Stimulated activated CD8-positive, alpha-beta memory T cell treated with anti-CD3 and anti-CD28 coated beads, Interleukin-12 subunit alpha, Interleukin-12 subunit beta, amount 100 ng/mL, for 24 hours (primary cell): ENCODE measurements around the gene CBARP.
"Not testable (repeated sequence)": the region's sequence is repeated elsewhere in the genome, so short reads cannot be mapped to it uniquely, and the experiment has no call there.

Source experiments
- DNase-seq: peaks from one replicate; pipeline ENCODE4 v3.0.0-alpha.2; 2020; ENCODE audit errors: extremely low read depth

The CBARP gene

GRCh38 chr19:1252821-1253513 lies 15.2 kb upstream of the CBARP start:
- DNase-seq = no peak

DNA sequence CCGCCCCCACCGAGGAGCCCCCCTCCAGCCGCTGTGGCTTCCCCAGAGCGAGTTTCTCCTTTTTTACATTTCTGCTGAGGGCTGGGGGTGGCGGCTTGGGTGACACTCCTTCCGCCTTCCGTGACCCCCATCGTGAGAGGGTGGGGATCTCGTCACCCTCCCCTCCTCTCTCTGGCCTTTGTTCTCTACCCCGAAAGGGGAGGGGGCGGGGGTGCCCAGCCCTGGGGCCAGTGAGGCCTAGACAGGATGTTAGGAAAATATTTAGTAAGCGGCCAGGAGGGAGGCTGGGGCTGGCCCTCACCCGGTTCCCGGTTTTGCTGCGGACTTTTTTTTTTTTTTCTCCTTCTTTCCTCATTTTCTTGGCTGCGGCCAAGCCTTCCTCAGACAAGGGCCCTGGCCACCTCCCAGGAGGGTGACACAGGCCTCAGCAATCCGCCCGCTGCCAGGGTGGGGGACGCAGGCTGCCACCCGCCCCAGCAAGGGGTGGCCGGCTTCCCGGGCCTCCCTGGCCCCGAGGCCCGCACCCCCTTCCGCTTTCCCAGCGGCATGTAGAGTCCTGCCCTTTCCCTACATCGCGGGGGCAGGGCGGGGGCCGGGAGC lies 14.5 kb upstream of the CBARP start:
- DNase-seq = no peak

GRCh38 chr19:1251330-1252220 lies 13.8 kb upstream of the CBARP start:
- DNase-seq = no peak

DNA sequence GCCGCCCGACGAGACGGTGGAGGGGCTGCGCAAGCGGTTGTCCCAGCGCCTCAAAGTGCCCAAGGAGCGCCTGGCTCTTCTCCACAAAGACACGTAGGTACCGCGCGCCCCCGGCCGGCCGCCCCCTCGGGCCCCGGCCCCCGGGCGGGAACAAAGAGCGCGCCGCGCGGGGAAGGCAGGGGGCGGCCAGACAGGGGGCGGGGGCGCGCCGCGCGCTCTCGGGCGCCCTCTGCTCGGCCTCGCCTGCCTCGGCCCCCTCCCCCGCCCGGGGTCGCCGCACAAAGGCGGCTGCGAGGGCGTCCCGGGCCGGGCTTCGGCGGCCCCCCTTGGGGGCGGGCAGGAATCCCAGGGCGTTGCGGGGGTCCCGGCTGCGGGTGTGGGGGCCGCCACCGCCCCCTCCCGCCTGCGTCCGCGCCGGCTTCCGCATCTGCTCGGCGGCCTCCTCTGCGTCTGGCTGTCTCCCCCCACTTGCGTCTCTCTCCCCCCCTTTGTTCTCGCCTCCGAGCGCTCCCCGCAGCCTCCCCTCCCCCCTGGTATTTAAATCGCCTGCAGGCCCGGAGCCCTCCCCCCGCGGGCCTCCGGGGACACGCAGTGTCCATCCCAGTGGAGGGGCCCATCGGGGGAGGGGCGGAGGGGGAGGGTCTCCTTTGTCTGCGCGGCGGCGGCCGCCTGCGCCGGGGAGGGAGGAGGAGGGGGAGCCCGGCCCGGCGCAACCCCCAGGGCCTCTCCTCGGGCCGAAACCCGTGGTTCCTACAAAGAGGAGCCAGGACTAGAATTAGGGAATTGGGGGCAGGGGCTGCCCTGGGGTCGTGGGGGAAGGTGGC lies 12.8 kb upstream of the CBARP start:
- DNase-seq = no peak

DNA sequence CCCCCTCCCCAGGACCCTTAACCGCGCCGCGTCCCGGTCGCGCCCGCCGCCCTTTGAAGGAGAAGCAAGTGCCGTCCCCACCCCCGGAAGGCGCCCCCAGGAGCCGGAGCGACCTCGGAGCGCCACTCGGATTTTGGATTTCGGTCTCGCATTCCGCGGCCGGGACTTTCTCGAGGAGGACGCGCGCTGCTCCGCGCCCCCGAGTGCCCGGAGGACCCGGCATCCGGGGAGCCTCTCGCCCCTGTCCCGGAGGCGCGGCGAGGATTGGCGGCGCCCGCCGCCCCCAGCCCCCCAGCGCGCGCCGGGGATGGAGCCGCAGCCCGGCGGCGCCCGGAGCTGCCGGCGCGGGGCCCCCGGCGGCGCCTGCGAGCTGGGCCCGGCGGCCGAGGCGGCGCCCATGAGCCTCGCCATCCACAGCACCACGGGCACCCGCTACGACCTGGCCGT lies 12.2 kb upstream of the CBARP start:
- DNase-seq = no peak

DNA sequence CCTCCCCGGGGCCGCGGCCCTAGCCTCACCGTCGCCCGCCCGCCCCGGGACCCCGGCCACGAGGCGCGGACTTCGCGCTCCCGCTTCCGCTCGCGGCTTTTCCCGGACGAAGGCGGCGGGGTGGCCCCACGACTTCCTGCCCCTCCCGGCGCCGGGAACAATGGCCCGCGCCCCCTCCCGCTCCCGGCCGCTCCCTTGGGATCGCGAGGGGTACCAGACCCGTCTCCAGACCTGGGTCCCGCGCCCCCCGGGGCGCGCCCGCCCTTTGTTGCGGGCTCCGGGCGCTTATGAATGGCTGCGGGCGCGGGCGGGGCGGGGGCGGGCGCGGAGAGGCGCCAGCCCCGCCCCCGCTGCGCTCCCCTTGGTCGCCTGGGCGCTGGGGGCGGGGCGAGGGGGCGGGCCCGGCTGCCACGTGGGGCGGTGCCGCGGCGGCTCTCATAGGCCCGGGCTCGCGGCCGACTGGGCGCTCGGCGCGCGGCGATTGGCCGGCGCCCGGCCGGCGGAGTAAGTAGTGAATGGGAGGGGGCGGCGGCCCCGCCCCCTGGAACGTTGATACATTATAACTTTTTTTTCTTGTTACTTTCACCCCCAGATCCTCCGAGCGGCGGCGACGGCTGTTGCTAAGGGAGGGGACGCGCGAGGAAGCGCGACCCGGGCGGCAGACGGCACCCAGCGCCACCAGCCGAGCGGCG lies 11.6 kb upstream of the CBARP start:
- DNase-seq = peak; percentile 83

DNA sequence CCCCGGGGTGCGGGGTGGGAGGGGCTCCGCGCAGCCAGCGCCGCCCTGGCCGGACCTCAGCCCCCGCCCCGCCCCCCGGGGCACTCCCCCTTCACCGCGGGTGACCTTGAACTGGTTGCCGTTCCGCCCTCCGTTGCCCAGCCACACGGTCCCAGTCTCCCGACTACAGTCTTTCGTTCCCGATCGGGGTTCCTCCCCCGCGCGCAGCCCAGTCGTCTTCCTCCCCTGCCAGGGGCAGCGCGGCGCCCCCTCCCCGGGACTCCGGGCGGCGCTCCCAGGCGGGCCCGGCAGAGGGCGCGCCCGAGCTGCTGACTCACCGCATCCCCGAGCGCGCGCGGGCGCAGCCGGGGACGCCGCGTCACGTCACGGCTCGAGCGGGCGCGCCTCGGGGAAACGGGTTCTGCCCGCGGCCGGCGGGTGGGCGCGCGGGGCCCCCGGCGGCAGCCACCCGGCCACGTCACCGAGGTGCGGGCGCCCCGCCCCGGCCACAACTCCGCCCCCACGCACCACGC lies 11.0 kb upstream of the CBARP start:
- DNase-seq = no peak

DNA sequence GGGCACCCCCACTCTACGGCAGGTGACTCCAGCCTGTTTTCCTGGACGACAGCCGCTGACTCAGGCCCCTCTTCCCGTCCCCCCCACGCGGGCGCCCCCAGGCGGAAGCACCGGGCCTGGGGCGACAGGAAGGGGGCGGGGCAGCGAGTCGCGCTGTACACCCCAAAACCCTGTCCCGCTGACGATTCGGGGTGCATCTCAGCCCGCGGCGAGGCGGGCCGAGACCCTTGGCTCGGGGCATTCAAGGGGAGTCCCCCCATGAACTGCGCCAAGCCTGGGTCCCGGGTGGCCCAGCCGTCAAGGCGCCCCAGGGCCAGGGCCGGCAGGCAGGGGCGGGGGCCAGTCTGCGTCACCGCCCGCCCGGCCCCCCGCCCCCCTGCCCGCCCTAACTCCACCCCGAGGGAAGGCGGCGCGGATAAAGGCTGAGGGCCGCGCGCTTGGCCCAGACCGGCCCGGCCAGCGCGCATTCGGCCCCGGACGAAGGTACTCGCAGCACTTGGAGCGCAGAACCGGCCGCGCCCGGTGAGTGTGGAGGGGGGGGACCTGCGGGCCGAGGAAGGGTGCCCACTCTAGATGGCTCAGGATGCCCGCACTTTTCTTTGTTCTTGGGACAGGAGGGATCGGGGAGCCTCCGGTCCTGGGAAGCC lies 10.5 kb upstream of the CBARP start, which contains the start of gene MIDN:
Gene MIDN, plus strand, starts transcription at position 445 of the 647 bp plus-strand sequence. CDS start 1,714 bp downstream, outside the sequence.
- DNase-seq = no peak

- DNase-seq = no peak
These were observed 9.9 kb upstream of the CBARP start for GRCh38 chr19:1247748-1248138.

DNA sequence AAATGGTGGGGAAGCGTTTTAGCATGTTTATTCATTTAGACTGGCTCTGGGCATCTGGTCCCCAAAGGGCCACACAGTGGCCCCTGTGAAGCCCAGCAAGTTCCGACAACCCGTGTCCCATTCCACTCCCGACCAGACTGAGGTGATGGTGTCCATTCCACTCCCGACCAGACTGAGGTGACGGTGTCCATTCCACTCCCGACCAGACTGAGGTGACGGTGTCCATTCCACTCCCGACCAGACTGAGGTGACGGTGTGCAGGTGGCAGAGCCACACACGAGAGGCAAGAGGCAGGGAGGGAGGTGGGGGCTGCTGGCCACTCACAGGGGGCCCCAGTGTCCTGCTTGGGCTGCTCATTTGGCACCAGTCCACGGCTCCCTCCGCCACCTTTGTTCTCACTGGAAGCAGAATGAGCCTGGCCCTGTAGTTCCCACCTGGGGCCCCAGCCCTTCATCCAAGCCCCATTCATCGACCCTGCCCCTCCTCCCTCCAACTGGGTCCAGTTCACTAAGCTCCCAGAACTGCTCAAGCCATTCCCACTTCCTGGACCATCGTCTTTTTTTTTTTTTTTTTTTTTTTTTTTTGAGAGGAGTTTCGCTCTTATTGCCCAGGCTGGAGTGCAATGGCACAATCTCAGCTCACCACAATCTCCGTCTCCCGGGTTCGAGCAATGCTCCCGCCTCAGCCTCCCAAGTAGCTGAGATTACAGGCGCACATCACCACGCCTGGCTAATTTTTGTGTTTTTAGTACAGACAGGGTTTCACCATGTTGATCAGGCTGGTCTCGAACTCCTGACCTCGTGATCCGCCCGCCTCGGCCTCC lies 8.7 kb upstream of the CBARP start:
- DNase-seq = not testable (repeated sequence)

DNA sequence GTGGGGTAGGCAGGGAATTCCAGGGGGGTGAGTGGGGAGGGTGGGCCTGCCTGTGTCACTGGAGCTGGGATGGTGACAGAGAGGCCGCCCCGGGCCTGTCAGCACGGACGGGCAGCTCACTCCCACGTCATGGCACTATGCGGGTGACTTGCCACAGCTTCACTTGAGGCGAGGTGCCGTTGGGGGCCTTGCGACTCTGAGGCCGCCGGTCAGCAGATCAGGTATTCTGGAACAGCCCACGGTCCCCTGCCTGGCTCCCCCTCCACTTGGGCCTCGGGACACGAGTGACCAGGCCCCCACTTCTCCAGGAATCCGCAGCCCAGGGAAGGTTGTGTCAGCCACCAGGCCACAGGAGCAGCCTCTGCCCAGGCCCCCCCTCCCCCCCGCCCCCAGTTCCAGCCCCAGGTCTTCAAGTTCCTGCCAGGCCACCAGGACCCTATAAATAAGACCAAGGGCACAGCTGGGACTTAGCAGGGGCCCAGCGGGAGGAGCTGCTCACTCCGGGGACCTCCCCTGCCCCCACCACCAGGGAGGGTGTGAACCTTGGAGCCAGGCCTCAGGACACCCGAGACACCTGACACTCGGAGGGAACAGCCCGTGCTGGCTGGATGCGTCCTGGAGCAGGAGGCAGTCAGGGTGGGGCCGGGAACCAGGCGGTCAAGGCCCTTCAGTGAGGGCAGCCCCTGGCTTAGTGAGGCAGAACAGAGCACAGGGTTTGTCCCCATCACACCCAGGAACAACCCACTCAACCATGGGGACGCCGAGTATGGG lies 7.9 kb upstream of the CBARP start:
- DNase-seq = no peak

DNA sequence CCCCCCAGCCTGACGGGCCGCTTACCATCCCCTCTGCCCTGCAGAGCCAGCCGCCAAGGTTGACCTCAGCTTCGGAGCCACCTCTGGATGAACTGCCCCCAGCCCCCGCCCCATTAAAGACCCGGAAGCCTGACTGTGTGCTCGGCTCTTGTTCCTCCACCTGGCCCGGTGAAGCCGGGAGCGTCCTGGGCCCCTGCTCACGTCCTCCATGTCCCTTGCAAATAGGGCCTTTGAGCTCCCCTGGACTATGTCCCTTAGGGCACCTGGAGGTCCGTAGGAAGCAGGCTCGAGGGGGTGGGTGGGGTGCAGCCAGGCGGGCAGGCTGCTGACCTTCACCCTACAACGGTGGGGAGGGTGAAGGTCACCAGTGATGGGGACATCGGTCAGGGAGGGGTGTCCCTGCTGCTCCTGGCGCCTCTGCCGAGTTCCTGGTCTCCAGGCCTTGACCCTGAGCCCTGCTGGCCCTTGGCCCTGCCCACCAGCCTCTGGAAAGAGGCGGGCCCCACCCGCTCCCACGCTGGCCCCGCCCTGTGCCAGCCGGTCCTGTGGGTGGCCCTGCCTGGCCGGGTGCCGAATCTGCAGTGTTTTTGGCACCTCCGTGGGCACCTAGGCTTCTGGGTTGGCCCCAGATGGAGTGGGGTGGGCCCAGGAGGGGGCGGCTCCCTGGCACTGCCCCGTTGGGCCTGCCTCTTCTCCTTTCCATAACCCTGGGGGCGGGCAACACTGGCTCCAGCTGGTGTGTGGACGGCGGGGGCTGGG lies 7.1 kb upstream of the CBARP start:
- no peak for DNase-seq

DNA sequence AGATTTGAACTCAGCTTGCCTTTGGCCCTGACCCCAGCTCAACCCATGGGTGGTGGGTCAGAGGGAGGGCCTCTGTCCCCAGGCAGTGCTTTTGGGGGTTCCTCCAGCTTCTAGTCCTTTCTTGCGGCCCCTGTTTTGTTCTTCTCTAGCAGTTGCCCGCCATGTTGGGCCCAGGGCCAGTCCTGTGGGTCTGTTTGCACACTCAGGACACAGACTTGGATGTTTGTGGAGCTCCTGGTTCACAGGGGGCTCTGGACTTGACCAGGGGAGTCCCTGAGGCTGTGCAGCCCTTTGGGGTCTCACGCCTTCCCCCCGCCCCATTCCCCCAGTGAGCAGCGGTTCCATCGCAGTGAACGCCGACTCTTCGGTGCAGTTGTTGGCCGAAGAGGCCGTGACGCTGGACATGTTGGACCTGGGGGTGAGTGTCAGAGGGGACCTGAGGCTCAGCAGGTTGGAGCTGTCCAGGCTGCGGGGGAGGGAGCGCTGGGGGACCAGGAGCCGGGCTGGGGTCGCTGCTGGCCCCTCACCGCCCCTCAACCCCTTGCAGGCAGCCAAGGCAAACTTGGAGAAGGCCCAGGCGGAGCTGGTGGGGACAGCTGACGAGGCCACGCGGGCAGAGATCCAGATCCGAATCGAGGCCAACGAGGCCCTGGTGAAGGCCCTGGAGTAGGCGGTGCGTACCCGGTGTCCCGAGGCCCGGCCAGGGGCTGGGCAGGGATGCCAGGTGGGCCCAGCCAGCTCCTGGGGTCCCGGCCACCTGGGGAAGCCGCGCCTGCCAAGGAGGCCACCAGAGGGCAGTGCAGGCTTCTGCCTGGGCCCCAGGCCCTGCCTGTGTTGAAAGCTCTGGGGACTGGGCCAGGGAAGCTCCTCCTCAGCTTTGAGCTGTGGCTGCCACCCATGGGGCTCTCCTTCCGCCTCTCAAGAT lies 6.2 kb upstream of the CBARP start:
- no peak for DNase-seq

DNA sequence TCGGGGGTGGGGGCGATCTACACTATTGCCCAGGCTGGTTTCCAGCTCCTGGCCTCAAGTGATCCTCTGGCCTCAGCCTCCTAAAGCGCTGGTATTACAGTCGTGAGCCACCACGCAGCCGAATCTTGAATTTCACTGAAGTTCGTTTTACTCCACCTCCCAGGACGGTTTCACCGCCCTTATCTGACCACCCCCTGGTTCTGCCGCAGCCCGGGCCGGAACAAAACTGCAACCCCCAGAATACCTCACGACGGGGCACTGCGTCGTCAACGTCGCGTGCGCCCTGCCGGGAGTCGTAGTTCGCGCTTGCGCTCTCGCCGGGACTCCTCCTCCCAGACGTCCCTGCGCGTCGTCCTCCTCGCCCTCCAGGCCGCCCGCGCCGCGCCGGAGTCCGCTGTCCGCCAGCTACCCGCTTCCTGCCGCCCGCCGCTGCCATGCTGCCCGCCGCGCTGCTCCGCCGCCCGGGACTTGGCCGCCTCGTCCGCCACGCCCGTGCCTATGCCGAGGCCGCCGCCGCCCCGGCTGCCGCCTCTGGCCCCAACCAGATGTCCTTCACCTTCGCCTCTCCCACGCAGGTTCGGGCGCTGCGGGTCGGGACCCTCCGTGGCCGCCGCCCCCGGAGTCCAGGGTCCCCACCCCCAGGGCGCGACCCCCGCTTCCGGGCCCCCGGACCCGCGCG lies 3.8 kb upstream of the CBARP start, which contains the start of gene ATP5F1D:
Gene ATP5F1D, plus strand, starts transcription at position 335 of the 679 bp plus-strand sequence. Its CDS starts 100 bp downstream, at position 435.
- DNase-seq = peak; percentile 79

DNA sequence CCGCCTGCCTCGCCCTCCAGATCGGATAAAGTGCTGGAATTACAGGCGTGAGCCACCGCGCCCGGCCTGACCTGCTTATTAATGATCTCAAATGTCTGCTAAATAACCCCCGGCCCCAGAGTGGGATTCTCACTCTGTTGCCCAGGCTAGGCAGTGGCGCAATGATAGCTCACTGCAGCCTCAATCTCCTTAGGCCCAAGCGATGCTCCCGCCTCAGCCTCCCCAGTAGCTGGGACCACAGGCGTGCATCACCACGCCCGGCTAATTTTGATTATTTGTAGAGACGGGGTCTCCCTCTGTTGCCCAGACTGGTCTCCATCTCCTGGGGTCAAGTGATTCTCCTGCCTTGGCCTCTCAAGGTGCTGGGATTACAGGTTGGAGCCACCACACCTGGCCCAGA lies 3.1 kb upstream of the CBARP start:
- DNase-seq = no peak
